Effector CD8-positive, alpha-beta T cell (primary cell): ENCODE results near the gene BCAT1.

ENCODE experiments used
- DNase-seq: peaks from one replicate; lab custom pipeline; 2025; lab: John Stamatoyannopoulos, UW

BCAT1 gene

DNA sequence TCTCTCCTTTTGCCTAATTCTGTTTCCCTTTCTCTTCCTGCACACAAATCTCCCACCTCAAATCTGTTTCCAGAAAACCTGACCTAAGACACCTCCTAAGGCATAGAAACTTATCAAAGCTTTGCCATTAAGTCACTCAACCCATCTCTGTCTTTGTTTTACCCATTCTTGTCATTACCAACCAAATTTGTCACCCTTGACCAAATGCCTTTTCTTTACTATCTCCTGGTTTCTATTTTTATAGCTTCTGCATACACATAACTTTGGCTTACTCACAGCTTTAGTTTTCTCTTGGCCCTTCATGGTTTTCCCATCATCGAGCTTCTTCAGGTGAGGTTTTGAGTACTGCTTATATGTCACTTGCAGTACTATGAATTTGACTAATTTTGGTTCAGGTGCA is 184.2 kb downstream of the BCAT1 start:
- DNase-seq: no peak

DNA sequence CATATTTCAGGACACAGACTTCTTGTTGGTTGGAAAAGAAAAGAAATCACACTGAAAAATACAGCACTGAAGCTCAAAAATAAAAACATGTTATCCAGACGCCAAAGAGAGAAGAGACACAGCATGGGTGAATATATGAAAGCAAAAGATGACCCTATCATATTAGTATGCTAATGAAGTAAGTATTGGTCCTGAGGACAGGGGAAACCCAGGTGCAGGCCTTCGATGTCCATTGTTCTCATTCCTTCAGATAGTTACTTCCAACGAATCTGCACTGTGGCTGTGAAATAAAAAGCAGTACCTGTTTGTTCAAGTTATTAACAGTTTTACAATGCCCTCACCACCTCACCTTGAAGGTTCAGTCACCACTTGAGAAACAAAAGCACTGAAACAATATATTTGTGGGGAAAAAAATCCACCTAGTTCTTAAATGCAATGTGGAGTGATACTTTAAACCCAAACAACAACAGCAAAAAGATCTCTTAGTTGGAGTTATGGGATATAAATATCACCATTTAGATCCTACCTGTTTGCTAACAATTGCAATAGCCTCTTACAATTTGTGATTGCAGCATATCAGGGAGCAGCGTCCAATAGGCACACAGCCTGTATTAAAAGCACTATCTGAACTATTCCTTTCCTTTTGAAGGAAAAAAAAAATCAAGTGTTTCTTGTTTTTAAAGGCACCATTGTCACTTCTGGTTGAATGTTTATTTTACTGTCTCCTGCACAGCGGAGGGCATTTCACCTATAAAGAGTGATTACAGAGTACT is 188.1 kb downstream of the BCAT1 start:
- DNase-seq: no peak

DNA sequence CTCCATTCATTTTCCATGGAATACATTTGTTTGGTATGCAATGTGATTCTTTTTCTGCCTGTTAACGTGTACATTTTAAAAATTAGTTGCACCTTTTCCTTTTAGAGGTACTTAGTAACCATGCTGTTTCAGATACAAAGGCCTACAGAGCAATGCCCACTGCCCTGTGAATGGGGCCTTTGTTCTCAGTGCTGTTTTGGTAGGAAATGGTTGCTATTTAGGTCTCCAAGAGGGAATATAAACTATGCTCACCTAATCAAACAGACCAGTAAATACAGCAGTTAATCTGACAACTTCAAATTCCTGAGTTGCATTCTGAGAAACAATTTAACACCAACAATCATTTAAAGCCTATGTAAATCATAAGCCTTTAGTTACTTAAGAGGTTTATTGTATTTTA is 188.7 kb downstream of the BCAT1 start:
- no peak for DNase-seq
